Tibial nerve (tissue), 4 donors: ENCODE data around the gene ANKRD1. TPM values are rescaled to one million over a fixed set of nuclear protein-coding genes. Genes with fewer than 3 reads are reported as not detected.

ENCODE experiments used
- DNase-seq, 2 donors: peaks; one replicate each; pipeline ENCODE4 v3.0.0-alpha.2; 2019; ENCODE audit warnings: low spot score in 2 of 2
- H3K27ac ChIP-seq, 4 donors: fragments of 200-600 bp; sonication (generic) in 3 of 4; one replicate each; pipeline ENCODE4 v1.5.1; 2017 to 2019; ENCODE audit warnings: mild to moderate bottlenecking in 1 of 4
- H3K27me3 ChIP-seq, 2 donors: fragments of 200-600 bp; sonication (generic) in 1 of 2; one replicate each; pipeline versions ENCODE4 v1.5.1 to v1.6.0; 2017 to 2019
- H3K36me3 ChIP-seq, 3 donors: fragments of 200-600 bp; sonication (generic); one replicate each; pipeline ENCODE4 v1.5.1; 2018 to 2019
- H3K4me1 ChIP-seq, 4 donors: fragments of 200-600 bp; sonication (generic) in 3 of 4; one replicate each; pipeline ENCODE4 v1.5.1; 2017 to 2019
- H3K4me3 ChIP-seq, 4 donors: fragments of 200-600 bp; sonication (generic) in 3 of 4; one replicate each; pipeline ENCODE4 v1.5.1; 2017 to 2019; ENCODE audit warnings: mild to moderate bottlenecking in 1 of 4, moderate library complexity in 1 of 4
- H3K9me3 ChIP-seq, 4 donors: fragments of 200-600 bp; sonication (generic) in 3 of 4; one replicate each; pipeline ENCODE4 v1.5.1; 2017 to 2019
- EP300 ChIP-seq, 2 donors: sonication (generic); formaldehyde crosslinking; IDR thresholded peaks; one replicate each; pipeline ENCODE4 v1.6.1; 2017; ENCODE audit warnings: antibody characterized with exemption in 2 of 2, mild to moderate bottlenecking in 1 of 2
- POLR2A ChIP-seq, 2 donors: fragments of 450-650 bp; IDR thresholded peaks; one replicate each; pipeline ENCODE4 v1.6.1; 2017; ENCODE audit warnings: antibody characterized with exemption in 2 of 2, mild to moderate bottlenecking in 2 of 2, moderate library complexity in 2 of 2
- WGBS, 2 donors: methylation state at CpG; one replicate each; pipeline ENCODE4 v1.1.5; 2018; 5-methylcytosine and 5-hydroxymethylcytosine counted together
- total RNA-seq, 4 donors: library from RNA; depleted of rRNA; stranded (reverse); fragments of >200 nt; gene quantifications; one replicate each; pipeline ENCODE4 v1.1.0, GENCODE V29; 2016
- TF ChIP-seq, protein P1 (sequence below), 5 experiments: fragments of 200-600 bp in 3 of 5; fragments of 450-650 bp in 2 of 5; sonication (generic) in 3 of 5; IDR thresholded peaks; one replicate each; pipeline ENCODE4 v1.5.1; 2016 to 2019; ENCODE audit warnings: antibody characterized with exemption in 5 of 5, mild to moderate bottlenecking in 3 of 5, moderate library complexity in 2 of 5

Gene ANKRD1
- total RNA-seq = not detected

- 52 to 70% methylated on average over 5 of the region's 5 CpGs for WGBS, 2 donors
- no peaks in the 10 kb centered on the region for H3K9me3 ChIP-seq
- H3K36me3 ChIP-seq = no peaks in the 10 kb centered on the region
- no peak for DNase-seq
- H3K4me3 ChIP-seq = no peak within 1 kb of the TSS
- H3K27ac ChIP-seq = no peak within 1 kb of the TSS
- TF ChIP-seq EP300 (IDR thresholded peaks at IDR 0.05) (no peak), POLR2A (IDR thresholded peaks at IDR 0.05) (no peak)
- TF ChIP-seq, protein P1, sequence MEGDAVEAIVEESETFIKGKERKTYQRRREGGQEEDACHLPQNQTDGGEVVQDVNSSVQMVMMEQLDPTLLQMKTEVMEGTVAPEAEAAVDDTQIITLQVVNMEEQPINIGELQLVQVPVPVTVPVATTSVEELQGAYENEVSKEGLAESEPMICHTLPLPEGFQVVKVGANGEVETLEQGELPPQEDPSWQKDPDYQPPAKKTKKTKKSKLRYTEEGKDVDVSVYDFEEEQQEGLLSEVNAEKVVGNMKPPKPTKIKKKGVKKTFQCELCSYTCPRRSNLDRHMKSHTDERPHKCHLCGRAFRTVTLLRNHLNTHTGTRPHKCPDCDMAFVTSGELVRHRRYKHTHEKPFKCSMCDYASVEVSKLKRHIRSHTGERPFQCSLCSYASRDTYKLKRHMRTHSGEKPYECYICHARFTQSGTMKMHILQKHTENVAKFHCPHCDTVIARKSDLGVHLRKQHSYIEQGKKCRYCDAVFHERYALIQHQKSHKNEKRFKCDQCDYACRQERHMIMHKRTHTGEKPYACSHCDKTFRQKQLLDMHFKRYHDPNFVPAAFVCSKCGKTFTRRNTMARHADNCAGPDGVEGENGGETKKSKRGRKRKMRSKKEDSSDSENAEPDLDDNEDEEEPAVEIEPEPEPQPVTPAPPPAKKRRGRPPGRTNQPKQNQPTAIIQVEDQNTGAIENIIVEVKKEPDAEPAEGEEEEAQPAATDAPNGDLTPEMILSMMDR (IDR thresholded peaks at IDR 0.05) = no peak
- H3K27me3 ChIP-seq = no peaks in the 10 kb centered on the region
- H3K4me1 ChIP-seq = no peaks in the 10 kb centered on the region
Measured at GRCh38 chr10:90920986-90921666, at the start of gene ANKRD1. TSS of gene ANKRD1 (minus strand) at chr10:90921087. CDS start at chr10:90921027, 60 bp downstream.

- no peak overlapping the region for H3K27ac ChIP-seq
- H3K4me3 ChIP-seq = no peak overlapping the region
- no peak for TF ChIP-seq POLR2A (IDR thresholded peaks at IDR 0.05)
- no peak for TF ChIP-seq EP300 (IDR thresholded peaks at IDR 0.05)
- TF ChIP-seq, protein P1 (IDR thresholded peaks at IDR 0.05) = no peak
- H3K27me3 ChIP-seq = no peaks in the 10 kb centered on the region
- 84 to 85% methylated on average over 6 of the region's 6 CpGs for WGBS, 2 donors
- H3K36me3 ChIP-seq = no peaks in the 10 kb centered on the region
- peaks cover 0 to 3% (median 0%) of the 10 kb centered on the region in 4 donors for H3K9me3 ChIP-seq
- no peak for DNase-seq
- peaks cover 0 to 8% (median 0%) of the 10 kb centered on the region in 4 donors for H3K4me1 ChIP-seq
Measured at GRCh38 chr10:90969947-90970673, 49.2 kb upstream of the ANKRD1 start.

DNA sequence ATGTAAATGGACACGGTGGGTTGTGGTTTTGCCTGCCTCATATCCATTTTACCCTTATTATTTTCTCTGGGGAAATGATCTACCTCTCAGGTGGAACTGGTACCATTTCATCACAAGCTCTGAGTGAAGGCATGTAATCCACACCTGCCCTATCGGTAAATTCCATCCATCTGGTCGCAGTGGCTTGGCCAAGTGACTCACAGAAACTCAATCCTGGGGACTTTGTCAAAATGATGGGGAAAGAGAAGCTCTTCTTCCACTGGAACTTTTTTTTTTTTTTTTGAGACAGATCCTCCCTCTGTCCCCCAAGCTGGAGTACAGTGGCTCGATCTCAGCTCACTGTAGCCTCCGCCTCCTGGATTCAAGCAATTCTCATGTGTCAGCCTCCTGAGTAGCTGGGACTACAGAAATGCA is 48.2 kb upstream of the ANKRD1 start:
- Histone ChIP-seq H3K36me3 (no peaks in the 10 kb centered on the region), H3K4me3 (no peak overlapping the region), H3K27ac (no peak overlapping the region), H3K9me3 (no peaks in the 10 kb centered on the region), H3K4me1 (peaks cover 0 to 16% (median 0%) of the 10 kb centered on the region in 4 donors), H3K27me3 (no peaks in the 10 kb centered on the region)
- 74 to 81% methylated on average over 5 of the region's 5 CpGs for WGBS, 2 donors
- TF ChIP-seq POLR2A (IDR thresholded peaks at IDR 0.05) (no peak), EP300 (IDR thresholded peaks at IDR 0.05) (no peak)
- TF ChIP-seq, protein P1 (IDR thresholded peaks at IDR 0.05) = no peak
- no peak for DNase-seq

- no peak for TF ChIP-seq POLR2A (IDR thresholded peaks at IDR 0.05)
- TF ChIP-seq, protein P1 (IDR thresholded peaks at IDR 0.05) = no peak
- TF ChIP-seq EP300 (IDR thresholded peaks at IDR 0.05) = no peak
- H3K27me3 ChIP-seq = no peaks in the 10 kb centered on the region
- WGBS, 2 donors = 53 to 55% methylated on average over 6 of the region's 6 CpGs
- H3K9me3 ChIP-seq = no peaks in the 10 kb centered on the region
- H3K36me3 ChIP-seq = no peaks in the 10 kb centered on the region
- DNase-seq = no peak
- H3K27ac ChIP-seq = no peak overlapping the region
- H3K4me1 ChIP-seq = peaks cover 0 to 16% (median 0%) of the 10 kb centered on the region in 4 donors
- H3K4me3 ChIP-seq = no peak overlapping the region
Measured at GRCh38 chr10:90968328-90969081, 47.6 kb upstream of the ANKRD1 start.
